SKM-1 (cell line): ENCODE data around the gene BAHCC1.
"Not testable (repeated sequence)": the region's sequence is repeated elsewhere in the genome, so short reads cannot be mapped to it uniquely, and the experiment has no call there.

Experiments
- DNase-seq: peaks from one replicate; lab custom pipeline; 2025; ENCODE audit not compliant: unreplicated experiment; lab: John Stamatoyannopoulos, UW

BAHCC1 gene

GRCh38 chr17:81394921-81395599 lies at the start of gene BAHCC1:
TSS of gene BAHCC1 (plus strand) at chr17:81395457. CDS start at chr17:81399740, 4,283 bp downstream.
- peak; percentile 40 for DNase-seq

- DNase-seq, result peak; percentile 90
These were observed 49.0 kb upstream of the BAHCC1 start for GRCh38 chr17:81346090-81346907.

- no peak for DNase-seq
These were observed 48.3 kb upstream of the BAHCC1 start for GRCh38 chr17:81346908-81347349.

- no peak for DNase-seq
These were observed 47.8 kb upstream of the BAHCC1 start for GRCh38 chr17:81347437-81347836.

- no peak for DNase-seq
These were observed 46.9 kb upstream of the BAHCC1 start for GRCh38 chr17:81348097-81349055.

GRCh38 chr17:81349397-81350319 lies 45.6 kb upstream of the BAHCC1 start:
- DNase-seq, result no peak

GRCh38 chr17:81350320-81350890 lies 44.9 kb upstream of the BAHCC1 start:
- DNase-seq, result no peak

- not testable (repeated sequence) for DNase-seq
These were observed 43.8 kb upstream of the BAHCC1 start for GRCh38 chr17:81351329-81352052.

GRCh38 chr17:81352056-81352455 lies 43.2 kb upstream of the BAHCC1 start:
- not testable (repeated sequence) for DNase-seq

GRCh38 chr17:81354252-81354953 lies 40.9 kb upstream of the BAHCC1 start:
- DNase-seq, result no peak

GRCh38 chr17:81354954-81355347 lies 40.3 kb upstream of the BAHCC1 start:
- no peak for DNase-seq

- DNase-seq, result no peak
These were observed 36.0 kb upstream of the BAHCC1 start for GRCh38 chr17:81359218-81359617.

- not testable (repeated sequence) for DNase-seq
These were observed 33.3 kb upstream of the BAHCC1 start for GRCh38 chr17:81362001-81362400.

GRCh38 chr17:81364278-81365147 lies 30.7 kb upstream of the BAHCC1 start:
- no peak for DNase-seq

- no peak for DNase-seq
These were observed 30.1 kb upstream of the BAHCC1 start for GRCh38 chr17:81365148-81365600.

- no peak for DNase-seq
These were observed 29.4 kb upstream of the BAHCC1 start for GRCh38 chr17:81365601-81366585.
